ENCODE measurements around the gene NLRP13.

NLRP13 gene

GRCh38 chr19:55866521-55866920 lies 65.6 kb downstream of the NLRP13 start:
- Histone ChIP-seq H3K18ac (ENCODE audit: low read length) (no peak overlapping the region), H3K4ac (ENCODE audit: low read depth, low read length) (no peak overlapping the region), H2AK5ac (ENCODE audit: low read length) (no peak overlapping the region), H2AFZ (ENCODE audit: insufficient read depth, low read length, poor library complexity) (no peak overlapping the region), H3K4me3 (ENCODE audit: low read depth, low read length) (no peak overlapping the region), H3K4me1 (ENCODE audit: control insufficient read depth in 1 of 2, insufficient read depth in 2 of 2, low read length in 2 of 2) (no peaks in the 10 kb centered on the region), H3K36me3 (ENCODE audit: control insufficient read depth in 1 of 2, insufficient read depth in 2 of 2, low read length in 2 of 2) (no peaks in the 10 kb centered on the region), H3K27ac (ENCODE audit: low read depth, low read length) (no peak overlapping the region), H3K14ac (ENCODE audit: low read length) (no peak overlapping the region), H3K9me3 (ENCODE audit: insufficient read depth, low read depth, low read length) (peaks cover 27% of the 10 kb centered on the region), H3K23ac (ENCODE audit: low read length) (no peak overlapping the region), H4K8ac (ENCODE audit: low read depth, low read length) (no peak overlapping the region), H3K79me2 (ENCODE audit: control insufficient read depth, insufficient read depth, low read length, poor library complexity) (no peaks in the 10 kb centered on the region), H3K27me3 (ENCODE audit: insufficient read depth, low read length) (peaks cover 2% of the 10 kb centered on the region), H4K91ac (ENCODE audit: low read depth, low read length) (no peak overlapping the region), H3K4me2 (ENCODE audit: low read length) (no peak overlapping the region), H3K79me1 (ENCODE audit: low read length) (no peaks in the 10 kb centered on the region), H2BK12ac (ENCODE audit: low read length) (no peak overlapping the region), H4K12ac (ENCODE audit: low read depth, low read length) (no peak overlapping the region), H2BK120ac (ENCODE audit: insufficient read depth, low read length, poor library complexity) (no peak overlapping the region), H2BK5ac (ENCODE audit: low read depth, low read length, poor library complexity) (no peak overlapping the region), H3K9ac (ENCODE audit: low read length) (no peak overlapping the region)
- no peak for DNase-seq
- no CpG with 5 or more reads among the region's 3 CpGs for WGBS (ENCODE audit: extremely low coverage, insufficient coverage, insufficient read length)

GRCh38 chr19:55858969-55859368 lies 73.2 kb downstream of the NLRP13 start:
- no peak overlapping the region for H4K12ac ChIP-seq (ENCODE audit: low read depth, low read length)
- H2AFZ ChIP-seq (ENCODE audit: insufficient read depth, low read length, poor library complexity): no peak overlapping the region
- H4K8ac ChIP-seq (ENCODE audit: low read depth, low read length): no peak overlapping the region
- H3K79me1 ChIP-seq (ENCODE audit: low read length): no peaks in the 10 kb centered on the region
- no CpG with 5 or more reads among the region's 5 CpGs for WGBS (ENCODE audit: extremely low coverage, insufficient coverage, insufficient read length)
- no peaks in the 10 kb centered on the region for H3K4me1 ChIP-seq (ENCODE audit: control insufficient read depth in 1 of 2, insufficient read depth in 2 of 2, low read length in 2 of 2)
- H3K27me3 ChIP-seq (ENCODE audit: insufficient read depth, low read length): peaks cover 2% of the 10 kb centered on the region
- no peaks in the 10 kb centered on the region for H3K79me2 ChIP-seq (ENCODE audit: control insufficient read depth, insufficient read depth, low read length, poor library complexity)
- peaks cover 40% of the 10 kb centered on the region for H3K9me3 ChIP-seq (ENCODE audit: insufficient read depth, low read depth, low read length)
- no peak overlapping the region for H3K27ac ChIP-seq (ENCODE audit: low read depth, low read length)
- H3K36me3 ChIP-seq (ENCODE audit: control insufficient read depth in 1 of 2, insufficient read depth in 2 of 2, low read length in 2 of 2): no peaks in the 10 kb centered on the region
- H3K4ac ChIP-seq (ENCODE audit: low read depth, low read length): no peak overlapping the region
- no peak overlapping the region for H3K18ac ChIP-seq (ENCODE audit: low read length)
- H3K14ac ChIP-seq (ENCODE audit: low read length): no peak overlapping the region
- H3K4me2 ChIP-seq (ENCODE audit: low read length): no peak overlapping the region
- no peak overlapping the region for H2BK12ac ChIP-seq (ENCODE audit: low read length)
- no peak overlapping the region for H2BK120ac ChIP-seq (ENCODE audit: insufficient read depth, low read length, poor library complexity)
- H4K91ac ChIP-seq (ENCODE audit: low read depth, low read length): no peak overlapping the region
- no peak for DNase-seq
- no peak overlapping the region for H3K4me3 ChIP-seq (ENCODE audit: low read depth, low read length)
- H2BK5ac ChIP-seq (ENCODE audit: low read depth, low read length, poor library complexity): no peak overlapping the region
- no peak overlapping the region for H2AK5ac ChIP-seq (ENCODE audit: low read length)
- no peak overlapping the region for H3K23ac ChIP-seq (ENCODE audit: low read length)
- no peak overlapping the region for H3K9ac ChIP-seq (ENCODE audit: low read length)

GRCh38 chr19:55858401-55858800 lies 73.7 kb downstream of the NLRP13 start:
- Histone ChIP-seq H2BK12ac (ENCODE audit: low read length) (no peak overlapping the region), H3K27me3 (ENCODE audit: insufficient read depth, low read length) (peaks cover 2% of the 10 kb centered on the region), H3K4me3 (ENCODE audit: low read depth, low read length) (no peak overlapping the region), H3K79me2 (ENCODE audit: control insufficient read depth, insufficient read depth, low read length, poor library complexity) (no peaks in the 10 kb centered on the region), H2BK120ac (ENCODE audit: insufficient read depth, low read length, poor library complexity) (no peak overlapping the region), H3K36me3 (ENCODE audit: control insufficient read depth in 1 of 2, insufficient read depth in 2 of 2, low read length in 2 of 2) (no peaks in the 10 kb centered on the region), H2BK5ac (ENCODE audit: low read depth, low read length, poor library complexity) (no peak overlapping the region), H3K14ac (ENCODE audit: low read length) (no peak overlapping the region), H4K91ac (ENCODE audit: low read depth, low read length) (no peak overlapping the region), H3K27ac (ENCODE audit: low read depth, low read length) (no peak overlapping the region), H4K8ac (ENCODE audit: low read depth, low read length) (no peak overlapping the region), H3K79me1 (ENCODE audit: low read length) (no peaks in the 10 kb centered on the region), H3K23ac (ENCODE audit: low read length) (no peak overlapping the region), H2AFZ (ENCODE audit: insufficient read depth, low read length, poor library complexity) (no peak overlapping the region), H4K12ac (ENCODE audit: low read depth, low read length) (no peak overlapping the region), H2AK5ac (ENCODE audit: low read length) (no peak overlapping the region), H3K4me1 (ENCODE audit: control insufficient read depth in 1 of 2, insufficient read depth in 2 of 2, low read length in 2 of 2) (no peaks in the 10 kb centered on the region), H3K18ac (ENCODE audit: low read length) (no peak overlapping the region), H3K9me3 (ENCODE audit: insufficient read depth, low read depth, low read length) (peaks cover 40% of the 10 kb centered on the region), H3K4me2 (ENCODE audit: low read length) (no peak overlapping the region), H3K4ac (ENCODE audit: low read depth, low read length) (no peak overlapping the region), H3K9ac (ENCODE audit: low read length) (no peak overlapping the region)
- DNase-seq: no peak
- no CpG with 5 or more reads among the region's 14 CpGs for WGBS (ENCODE audit: extremely low coverage, insufficient coverage, insufficient read length)

GRCh38 chr19:55857974-55858373 lies 74.2 kb downstream of the NLRP13 start:
- Histone ChIP-seq H4K12ac (ENCODE audit: low read depth, low read length) (no peak overlapping the region), H3K36me3 (ENCODE audit: control insufficient read depth in 1 of 2, insufficient read depth in 2 of 2, low read length in 2 of 2) (no peaks in the 10 kb centered on the region), H4K91ac (ENCODE audit: low read depth, low read length) (no peak overlapping the region), H3K4me1 (ENCODE audit: control insufficient read depth in 1 of 2, insufficient read depth in 2 of 2, low read length in 2 of 2) (no peaks in the 10 kb centered on the region), H2AFZ (ENCODE audit: insufficient read depth, low read length, poor library complexity) (no peak overlapping the region), H3K79me1 (ENCODE audit: low read length) (no peaks in the 10 kb centered on the region), H3K23ac (ENCODE audit: low read length) (no peak overlapping the region), H3K4me2 (ENCODE audit: low read length) (no peak overlapping the region), H3K9me3 (ENCODE audit: insufficient read depth, low read depth, low read length) (peaks cover 39% of the 10 kb centered on the region), H2BK12ac (ENCODE audit: low read length) (no peak overlapping the region), H2AK5ac (ENCODE audit: low read length) (no peak overlapping the region), H3K18ac (ENCODE audit: low read length) (no peak overlapping the region), H3K4me3 (ENCODE audit: low read depth, low read length) (no peak overlapping the region), H3K4ac (ENCODE audit: low read depth, low read length) (no peak overlapping the region), H3K9ac (ENCODE audit: low read length) (no peak overlapping the region), H2BK5ac (ENCODE audit: low read depth, low read length, poor library complexity) (no peak overlapping the region), H3K27ac (ENCODE audit: low read depth, low read length) (no peak overlapping the region), H3K14ac (ENCODE audit: low read length) (no peak overlapping the region), H4K8ac (ENCODE audit: low read depth, low read length) (no peak overlapping the region), H3K79me2 (ENCODE audit: control insufficient read depth, insufficient read depth, low read length, poor library complexity) (no peaks in the 10 kb centered on the region), H2BK120ac (ENCODE audit: insufficient read depth, low read length, poor library complexity) (no peak overlapping the region), H3K27me3 (ENCODE audit: insufficient read depth, low read length) (no peaks in the 10 kb centered on the region)
- no CpG with 5 or more reads among the region's 23 CpGs for WGBS (ENCODE audit: extremely low coverage, insufficient coverage, insufficient read length)
- DNase-seq: no peak
